VCaP (cell line): Measurements from ENCODE around the gene GPX1.

Source experiments
- H3K27ac ChIP-seq: fragments of 450-650 bp; 2 replicates; pipeline ENCODE4 v1.5.1; 2017
- TF ChIP-seq, protein P1 (sequence below): fragments of 450-650 bp; conservative IDR thresholded peaks from 2 replicates; pipeline ENCODE4 v1.5.1; 2017; ENCODE audit warnings: mild to moderate bottlenecking, moderate library complexity

The GPX1 gene

DNA sequence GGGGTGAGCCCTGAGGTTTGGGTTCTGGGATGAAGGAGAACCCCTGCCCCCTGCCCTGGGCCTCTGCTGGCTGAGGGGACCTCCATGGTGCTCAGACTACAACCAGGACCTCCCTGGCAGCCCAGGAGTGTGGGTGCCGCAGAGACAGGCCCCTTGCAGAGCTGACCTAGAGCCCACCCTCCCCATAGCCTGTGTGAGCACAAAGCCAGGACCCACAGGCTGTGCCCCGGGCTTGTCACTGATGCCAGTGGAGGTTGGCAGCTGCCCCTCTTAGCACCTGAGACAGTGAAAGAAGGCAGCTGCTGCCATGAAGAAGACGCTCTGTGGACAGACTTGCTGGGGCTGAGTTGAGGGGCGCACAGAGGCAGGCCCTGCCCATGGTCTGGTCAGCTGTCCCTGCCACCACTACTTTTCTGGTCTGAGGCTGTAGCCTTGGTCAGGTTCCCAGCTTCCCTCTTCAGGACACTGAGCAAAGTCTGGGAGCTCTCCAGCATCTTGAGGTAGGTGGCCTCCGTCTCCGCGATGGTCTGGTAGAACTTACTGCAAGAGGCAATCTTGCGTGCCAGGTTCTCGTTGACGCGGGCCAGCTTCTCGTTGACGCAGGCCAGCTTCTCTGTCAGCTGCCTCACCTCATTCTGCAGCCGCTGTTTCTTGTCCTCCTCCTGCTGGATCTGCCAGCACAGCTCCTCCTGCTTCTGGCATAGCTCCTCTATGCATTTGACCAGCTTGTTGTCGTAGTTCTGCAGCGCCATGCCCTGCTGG, 41.3 kb downstream of the GPX1 start:
- TF ChIP-seq, protein P1, sequence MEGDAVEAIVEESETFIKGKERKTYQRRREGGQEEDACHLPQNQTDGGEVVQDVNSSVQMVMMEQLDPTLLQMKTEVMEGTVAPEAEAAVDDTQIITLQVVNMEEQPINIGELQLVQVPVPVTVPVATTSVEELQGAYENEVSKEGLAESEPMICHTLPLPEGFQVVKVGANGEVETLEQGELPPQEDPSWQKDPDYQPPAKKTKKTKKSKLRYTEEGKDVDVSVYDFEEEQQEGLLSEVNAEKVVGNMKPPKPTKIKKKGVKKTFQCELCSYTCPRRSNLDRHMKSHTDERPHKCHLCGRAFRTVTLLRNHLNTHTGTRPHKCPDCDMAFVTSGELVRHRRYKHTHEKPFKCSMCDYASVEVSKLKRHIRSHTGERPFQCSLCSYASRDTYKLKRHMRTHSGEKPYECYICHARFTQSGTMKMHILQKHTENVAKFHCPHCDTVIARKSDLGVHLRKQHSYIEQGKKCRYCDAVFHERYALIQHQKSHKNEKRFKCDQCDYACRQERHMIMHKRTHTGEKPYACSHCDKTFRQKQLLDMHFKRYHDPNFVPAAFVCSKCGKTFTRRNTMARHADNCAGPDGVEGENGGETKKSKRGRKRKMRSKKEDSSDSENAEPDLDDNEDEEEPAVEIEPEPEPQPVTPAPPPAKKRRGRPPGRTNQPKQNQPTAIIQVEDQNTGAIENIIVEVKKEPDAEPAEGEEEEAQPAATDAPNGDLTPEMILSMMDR, result no peak
- H3K27ac ChIP-seq, result no peak overlapping the region

DNA sequence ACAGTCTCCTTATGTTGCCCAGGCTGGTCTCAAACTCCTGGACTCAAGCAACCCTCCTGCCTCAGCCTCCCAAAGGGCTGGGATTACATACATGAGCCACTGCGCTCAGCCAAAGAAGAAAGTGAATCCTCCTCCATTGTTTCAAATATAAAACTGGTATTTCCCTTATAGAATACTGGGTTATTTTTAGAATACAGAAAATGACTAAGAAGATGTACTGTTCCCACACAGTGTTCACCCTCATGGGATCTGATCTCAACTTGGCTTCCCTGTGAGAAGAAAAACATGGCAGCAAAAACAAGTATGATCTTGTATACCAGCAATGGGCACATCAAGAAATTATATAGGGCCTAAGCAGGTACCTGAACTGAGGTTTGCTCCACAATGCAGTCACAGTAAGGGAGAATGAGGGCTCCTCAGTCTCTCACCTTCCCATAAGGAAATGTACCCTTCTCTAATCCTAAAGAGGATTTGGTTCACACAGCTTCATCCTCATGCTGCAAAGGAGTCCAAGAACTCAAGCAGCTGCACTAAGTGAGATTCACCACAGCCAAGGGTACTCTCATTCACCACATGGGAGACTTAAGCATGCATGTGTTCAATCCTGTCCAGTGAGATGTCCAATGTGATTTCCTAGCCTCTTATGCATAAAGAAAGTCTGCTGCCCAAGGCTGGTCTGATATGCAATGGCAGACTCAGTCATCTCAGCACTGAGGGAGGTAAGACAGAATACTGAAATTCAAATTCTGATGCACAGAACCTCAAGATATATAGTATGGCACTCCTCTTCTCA, 44.1 kb downstream of the GPX1 start:
- no peak overlapping the region for H3K27ac ChIP-seq

GRCh38 chr3:49311283-49311682, 46.9 kb downstream of the GPX1 start:
- TF ChIP-seq, protein P1, result no peak
- H3K27ac ChIP-seq, result no peak overlapping the region

More for the DNA sequence above, 44.1 kb downstream of the GPX1 start:
- TF ChIP-seq, protein P1, result no peak

- no peak overlapping the region for H3K27ac ChIP-seq
- TF ChIP-seq, protein P1, result no peak
These were observed 47.5 kb downstream of the GPX1 start for GRCh38 chr3:49310677-49311076.
